GM12878 (cell line): Measurements from ENCODE around the gene SIGLEC12. TPM values are rescaled to one million over a fixed set of nuclear protein-coding genes. Genes with fewer than 3 reads are reported as not detected.
A peak's percentile ranks its signal among the peaks of the same experiment; 100 is the strongest.

Experiments used
- ATF7 ChIP-seq: fragments of 450-650 bp; IDR thresholded peaks from 2 replicates; pipeline ENCODE4 v1.6.1; 2016; ENCODE audit warnings: low read depth, mild to moderate bottlenecking
- BCL3 ChIP-seq: IDR thresholded peaks from 2 replicates; pipeline ENCODE4 v1.6.1; 2011; ENCODE audit warnings: borderline replicate concordance, low read depth, mild to moderate bottlenecking, moderate library complexity, low read length; ENCODE audit not compliant: insufficient read depth, poor library complexity, severe bottlenecking
- CEBPB ChIP-seq, 2 experiments: fragments of 150-350 bp in 1 of 2; IDR thresholded peaks; 2 replicates each; pipeline ENCODE4 v1.6.1; 2012 to 2014; ENCODE audit warnings: low read depth in 2 of 2, low read length in 2 of 2, borderline replicate concordance in 1 of 2, inconsistent platforms in 1 of 2
- CHD1 ChIP-seq: IDR thresholded peaks from 2 replicates; pipeline ENCODE4 v1.6.1; 2012; ENCODE audit warnings: low read depth, low read length, improper control_type of control experiment
- FOXK2 ChIP-seq: fragments of 450-650 bp; IDR thresholded peaks from 2 replicates; pipeline ENCODE4 v1.6.1; 2017; ENCODE audit warnings: mild to moderate bottlenecking, moderate library complexity
- FOXM1 ChIP-seq: IDR thresholded peaks from 2 replicates; pipeline ENCODE4 v1.6.1; 2012; ENCODE audit warnings: low read depth, mild to moderate bottlenecking, inconsistent platforms, low read length, moderate library complexity
- IKZF1 ChIP-seq: fragments of 450-650 bp; conservative IDR thresholded peaks from 2 replicates; pipeline ENCODE4 v1.6.1; 2017; ENCODE audit warnings: antibody characterized with exemption, mild to moderate bottlenecking
- KDM1A ChIP-seq: fragments of 200-600 bp; sonication (generic); IDR thresholded peaks from 2 replicates; pipeline ENCODE4 v1.6.1; 2016; ENCODE audit warnings: borderline replicate concordance
- MTA2 ChIP-seq: fragments of 450-650 bp; IDR thresholded peaks from 2 replicates; pipeline ENCODE4 v1.6.1; 2016; ENCODE audit warnings: low read depth, mild to moderate bottlenecking, moderate library complexity
- MXI1 ChIP-seq: fragments of 150-350 bp; IDR thresholded peaks from 2 replicates; pipeline ENCODE4 v1.6.1; 2011; ENCODE audit warnings: low read depth, mild to moderate bottlenecking, inconsistent platforms, low read length, improper control_type of control experiment
- MYB ChIP-seq: fragments of 150-350 bp; IDR thresholded peaks from 2 replicates; pipeline ENCODE4 v1.6.1; 2014; ENCODE audit warnings: mild to moderate bottlenecking, low read depth, low read length, borderline replicate concordance
- NBN ChIP-seq: fragments of 450-650 bp; IDR thresholded peaks from 2 replicates; pipeline ENCODE4 v1.6.1; 2016
- PAX5 ChIP-seq: IDR thresholded peaks from 2 replicates; pipeline ENCODE4 v1.6.1; 2011; ENCODE audit warnings: low read depth, low read length, borderline replicate concordance
- RAD21 ChIP-seq: IDR thresholded peaks from 2 replicates; pipeline ENCODE4 v1.6.1; 2011; ENCODE audit warnings: mild to moderate bottlenecking, low read depth, low read length, moderate library complexity; ENCODE audit not compliant: insufficient read depth
- RFX5 ChIP-seq: IDR thresholded peaks from 2 replicates; pipeline ENCODE4 v1.6.1; 2011; ENCODE audit warnings: low read depth, low read length, improper control_type of control experiment
- RUNX3 ChIP-seq: IDR thresholded peaks from 2 replicates; pipeline ENCODE4 v1.6.1; 2012; ENCODE audit warnings: low read length, inconsistent platforms
- SMAD5 ChIP-seq: IDR thresholded peaks from 2 replicates; pipeline ENCODE4 v1.6.1; 2016; ENCODE audit warnings: antibody characterized with exemption, low read depth
- SMC3 ChIP-seq: IDR thresholded peaks from 2 replicates; pipeline ENCODE4 v1.6.1; 2011; ENCODE audit warnings: low read length, improper control_type of control experiment, borderline replicate concordance
- SRF ChIP-seq, 2 experiments: IDR thresholded peaks; 2 replicates each; pipeline ENCODE4 v1.6.1; 2011; ENCODE audit warnings: low read depth in 2 of 2, low read length in 2 of 2, mild to moderate bottlenecking in 1 of 2, moderate library complexity in 1 of 2
- TCF12 ChIP-seq: IDR thresholded peaks from 2 replicates; pipeline ENCODE4 v1.6.1; 2011; ENCODE audit warnings: low read depth, mild to moderate bottlenecking, low read length
- polyA plus RNA-seq, 11 experiments: library from polyadenylated mRNA; depleted of rRNA in 4 of 11; unstranded in 6 of 11; stranded (reverse) in 5 of 11; fragments of >200 nt; fragmentation: Nextera tagmentation in 4 of 11; fragmentation: Illumina TruSeq in 1 of 11; extraction: Ambion mirVana in 4 of 11; extraction: Trizol in 1 of 11; gene quantifications; 1 replicate in 1 of 11; 2 replicates in 10 of 11; pipeline versions ENCODE4 v1.2.1 to v1.2.3, GENCODE V29; 2011 to 2016; ENCODE audit warnings: inconsistent platforms in 2 of 11, missing spikeins in 2 of 11, low read depth in 1 of 11
- total RNA-seq, 4 experiments: library from RNA; depleted of rRNA in 3 of 4; stranded (reverse); fragments of >200 nt in 3 of 4; fragmentation: Illumina TruSeq in 1 of 4; extraction: Trizol in 1 of 4; gene quantifications; 2 replicates each; pipeline versions ENCODE4 v1.2.1 to v1.2.3, GENCODE V29; 2013 to 2021
- TF ChIP-seq, protein P1 (sequence below): fragments of 150-350 bp; IDR thresholded peaks from 2 replicates; pipeline ENCODE4 v1.6.1; 2014; ENCODE audit warnings: mild to moderate bottlenecking, low read depth, low read length
- TF ChIP-seq, protein P2 (sequence below): fragments of 450-650 bp; IDR thresholded peaks from 2 replicates; pipeline ENCODE4 v1.6.1; 2018; ENCODE audit warnings: mild to moderate bottlenecking, low read depth, moderate library complexity; ENCODE audit not compliant: partially characterized antibody

Gene SIGLEC12
- total and polyA plus RNA-seq, 10 of the 15 experiments (the other 5 are each of a cell fraction or from before 2014, with no cell fraction given), result 0.03 to 0.18 (median 0.06) TPM; not detected in 5

- 0 out of 4 replicates have a peak, but pooled peaks of 1 of the 2 experiments have one; percentile 46 for TF ChIP-seq CEBPB (IDR thresholded peaks at IDR 0.05; ENCODE audit: borderline replicate concordance in 1 of 2, low read depth in 2 of 2, low read length in 2 of 2)
- peak; percentile 97 for TF ChIP-seq RUNX3
- TF ChIP-seq RFX5, result no peak; the same call in 1 of the 2 replicates
- TF ChIP-seq IKZF1, result peak; percentile 93
- TF ChIP-seq KDM1A, result no peak
- TF ChIP-seq RAD21, result no peak
- TF ChIP-seq ATF7, result peak; percentile 88
- TF ChIP-seq, protein P1, sequence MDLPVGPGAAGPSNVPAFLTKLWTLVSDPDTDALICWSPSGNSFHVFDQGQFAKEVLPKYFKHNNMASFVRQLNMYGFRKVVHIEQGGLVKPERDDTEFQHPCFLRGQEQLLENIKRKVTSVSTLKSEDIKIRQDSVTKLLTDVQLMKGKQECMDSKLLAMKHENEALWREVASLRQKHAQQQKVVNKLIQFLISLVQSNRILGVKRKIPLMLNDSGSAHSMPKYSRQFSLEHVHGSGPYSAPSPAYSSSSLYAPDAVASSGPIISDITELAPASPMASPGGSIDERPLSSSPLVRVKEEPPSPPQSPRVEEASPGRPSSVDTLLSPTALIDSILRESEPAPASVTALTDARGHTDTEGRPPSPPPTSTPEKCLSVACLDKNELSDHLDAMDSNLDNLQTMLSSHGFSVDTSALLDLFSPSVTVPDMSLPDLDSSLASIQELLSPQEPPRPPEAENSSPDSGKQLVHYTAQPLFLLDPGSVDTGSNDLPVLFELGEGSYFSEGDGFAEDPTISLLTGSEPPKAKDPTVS, result no peak
- TF ChIP-seq, protein P2, sequence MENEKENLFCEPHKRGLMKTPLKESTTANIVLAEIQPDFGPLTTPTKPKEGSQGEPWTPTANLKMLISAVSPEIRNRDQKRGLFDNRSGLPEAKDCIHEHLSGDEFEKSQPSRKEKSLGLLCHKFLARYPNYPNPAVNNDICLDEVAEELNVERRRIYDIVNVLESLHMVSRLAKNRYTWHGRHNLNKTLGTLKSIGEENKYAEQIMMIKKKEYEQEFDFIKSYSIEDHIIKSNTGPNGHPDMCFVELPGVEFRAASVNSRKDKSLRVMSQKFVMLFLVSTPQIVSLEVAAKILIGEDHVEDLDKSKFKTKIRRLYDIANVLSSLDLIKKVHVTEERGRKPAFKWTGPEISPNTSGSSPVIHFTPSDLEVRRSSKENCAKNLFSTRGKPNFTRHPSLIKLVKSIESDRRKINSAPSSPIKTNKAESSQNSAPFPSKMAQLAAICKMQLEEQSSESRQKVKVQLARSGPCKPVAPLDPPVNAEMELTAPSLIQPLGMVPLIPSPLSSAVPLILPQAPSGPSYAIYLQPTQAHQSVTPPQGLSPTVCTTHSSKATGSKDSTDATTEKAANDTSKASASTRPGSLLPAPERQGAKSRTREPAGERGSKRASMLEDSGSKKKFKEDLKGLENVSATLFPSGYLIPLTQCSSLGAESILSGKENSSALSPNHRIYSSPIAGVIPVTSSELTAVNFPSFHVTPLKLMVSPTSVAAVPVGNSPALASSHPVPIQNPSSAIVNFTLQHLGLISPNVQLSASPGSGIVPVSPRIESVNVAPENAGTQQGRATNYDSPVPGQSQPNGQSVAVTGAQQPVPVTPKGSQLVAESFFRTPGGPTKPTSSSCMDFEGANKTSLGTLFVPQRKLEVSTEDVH, result peak; percentile 21
- TF ChIP-seq SMAD5, result no peak
- no peak for TF ChIP-seq MXI1
- peak; percentile 79 for TF ChIP-seq FOXK2
- peak; percentile 93 for TF ChIP-seq NBN
- peak; percentile 90 for TF ChIP-seq TCF12
- TF ChIP-seq PAX5, result peak; percentile 94
- peak; percentile 87 for TF ChIP-seq BCL3
- peak; percentile 25; the same call in 1 of the 2 replicates for TF ChIP-seq SMC3
- no peak for TF ChIP-seq CHD1
- no peak for TF ChIP-seq SRF (IDR thresholded peaks at IDR 0.05; ENCODE audit: low read depth in 2 of 2, low read length in 2 of 2)
- TF ChIP-seq MYB, result no peak
- TF ChIP-seq MTA2, result peak; percentile 87
- TF ChIP-seq FOXM1, result peak; percentile 67
These were observed 59.9 kb downstream of the SIGLEC12 start (continued) for GRCh38 chr19:51441410-51442390.
